ENCODE data around the gene HCRT. TPM values are rescaled to one million over a fixed set of nuclear protein-coding genes. Genes with fewer than 3 reads are reported as not detected.

The HCRT gene
- polyA plus RNA-seq, 1 donor from 2014 or later: not detected

- Histone ChIP-seq H3K9ac (ENCODE audit: low read length) (no peak overlapping the region), H3K27ac (ENCODE audit: low read length) (no peak overlapping the region), H3K79me2 (replicated peaks; ENCODE audit: insufficient read depth, low read length) (no peaks in the 10 kb centered on the region), H3K4me2 (ENCODE audit: low read length) (no peak overlapping the region), H2AFZ (ENCODE audit: low read depth, low read length) (no peak overlapping the region), H3K9me2 (ENCODE audit: insufficient read depth, low read length) (no peaks in the 10 kb centered on the region), H3K36me3 (ENCODE audit: insufficient read depth, low read length) (no peaks in the 10 kb centered on the region), H4K20me1 (ENCODE audit: insufficient read depth) (no peaks in the 10 kb centered on the region), H3F3A (ENCODE audit: insufficient read depth, low read length, poor library complexity, severe bottlenecking) (no peaks in the 10 kb centered on the region), H3K9me3 (ENCODE audit: low read length) (no peaks in the 10 kb centered on the region), H3K27me3 (ENCODE audit: insufficient read depth, low read depth, low read length) (no peaks in the 10 kb centered on the region), H3K4me3 (ENCODE audit: low read length) (no peak overlapping the region)
- no peak for TF ChIP-seq EZH2 (IDR thresholded peaks at IDR 0.05; ENCODE audit: borderline replicate concordance, insufficient read depth, low read length, poor library complexity, severe bottlenecking)
- TF ChIP-seq MXI1 (conservative IDR thresholded peaks at IDR 0.05; ENCODE audit: poor library complexity, severe bottlenecking): no peak
- no peak for TF ChIP-seq TAF1 (IDR thresholded peaks at IDR 0.05; ENCODE audit: low read depth)
- no peak for TF ChIP-seq SMC3 (conservative IDR thresholded peaks at IDR 0.05; ENCODE audit: poor library complexity)
- TF ChIP-seq CTCF (IDR thresholded peaks at IDR 0.05; ENCODE audit: poor library complexity, severe bottlenecking): no peak
- TF ChIP-seq, protein P1, sequence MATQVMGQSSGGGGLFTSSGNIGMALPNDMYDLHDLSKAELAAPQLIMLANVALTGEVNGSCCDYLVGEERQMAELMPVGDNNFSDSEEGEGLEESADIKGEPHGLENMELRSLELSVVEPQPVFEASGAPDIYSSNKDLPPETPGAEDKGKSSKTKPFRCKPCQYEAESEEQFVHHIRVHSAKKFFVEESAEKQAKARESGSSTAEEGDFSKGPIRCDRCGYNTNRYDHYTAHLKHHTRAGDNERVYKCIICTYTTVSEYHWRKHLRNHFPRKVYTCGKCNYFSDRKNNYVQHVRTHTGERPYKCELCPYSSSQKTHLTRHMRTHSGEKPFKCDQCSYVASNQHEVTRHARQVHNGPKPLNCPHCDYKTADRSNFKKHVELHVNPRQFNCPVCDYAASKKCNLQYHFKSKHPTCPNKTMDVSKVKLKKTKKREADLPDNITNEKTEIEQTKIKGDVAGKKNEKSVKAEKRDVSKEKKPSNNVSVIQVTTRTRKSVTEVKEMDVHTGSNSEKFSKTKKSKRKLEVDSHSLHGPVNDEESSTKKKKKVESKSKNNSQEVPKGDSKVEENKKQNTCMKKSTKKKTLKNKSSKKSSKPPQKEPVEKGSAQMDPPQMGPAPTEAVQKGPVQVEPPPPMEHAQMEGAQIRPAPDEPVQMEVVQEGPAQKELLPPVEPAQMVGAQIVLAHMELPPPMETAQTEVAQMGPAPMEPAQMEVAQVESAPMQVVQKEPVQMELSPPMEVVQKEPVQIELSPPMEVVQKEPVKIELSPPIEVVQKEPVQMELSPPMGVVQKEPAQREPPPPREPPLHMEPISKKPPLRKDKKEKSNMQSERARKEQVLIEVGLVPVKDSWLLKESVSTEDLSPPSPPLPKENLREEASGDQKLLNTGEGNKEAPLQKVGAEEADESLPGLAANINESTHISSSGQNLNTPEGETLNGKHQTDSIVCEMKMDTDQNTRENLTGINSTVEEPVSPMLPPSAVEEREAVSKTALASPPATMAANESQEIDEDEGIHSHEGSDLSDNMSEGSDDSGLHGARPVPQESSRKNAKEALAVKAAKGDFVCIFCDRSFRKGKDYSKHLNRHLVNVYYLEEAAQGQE (IDR thresholded peaks at IDR 0.05; ENCODE audit: borderline replicate concordance): no peak
- no peak for TF ChIP-seq POLR2AphosphoS5 (IDR thresholded peaks at IDR 0.05)
- no peak for TF ChIP-seq RAD21 (conservative IDR thresholded peaks at IDR 0.05)
- TF ChIP-seq EP300 (conservative IDR thresholded peaks at IDR 0.05; ENCODE audit: poor library complexity, severe bottlenecking): no peak
These were observed 49.3 kb downstream of the HCRT start for GRCh38 chr17:42135664-42136653.

DNA sequence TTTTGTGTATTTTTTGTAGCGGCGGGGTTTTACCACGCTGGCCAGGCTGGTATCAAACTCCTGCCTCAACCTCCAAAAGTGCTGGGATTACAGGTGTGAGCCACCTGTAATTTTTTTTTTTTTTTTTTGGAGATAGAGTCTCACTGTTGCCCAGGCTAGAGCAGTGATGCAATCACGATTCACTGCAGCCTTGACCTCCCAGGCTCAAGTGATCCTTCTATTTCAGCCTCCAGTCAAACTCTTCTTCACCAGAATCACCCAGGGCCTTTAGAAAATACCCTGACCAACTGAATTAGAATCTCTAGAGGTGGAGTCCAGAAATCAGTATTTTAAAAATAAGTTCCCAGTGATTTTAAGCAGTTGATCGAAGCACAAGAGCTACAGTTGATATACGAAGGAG lies 50.1 kb downstream of the HCRT start:
- Histone ChIP-seq H3K27me3 (ENCODE audit: insufficient read depth, low read depth, low read length) (no peaks in the 10 kb centered on the region), H3K36me3 (ENCODE audit: insufficient read depth, low read length) (no peaks in the 10 kb centered on the region), H3K9me2 (ENCODE audit: insufficient read depth, low read length) (no peaks in the 10 kb centered on the region), H3K4me3 (ENCODE audit: low read length) (no peak overlapping the region), H3K79me2 (replicated peaks; ENCODE audit: insufficient read depth, low read length) (no peaks in the 10 kb centered on the region), H4K20me1 (ENCODE audit: insufficient read depth) (no peaks in the 10 kb centered on the region), H3K9me3 (ENCODE audit: low read length) (no peaks in the 10 kb centered on the region), H3K9ac (ENCODE audit: low read length) (no peak overlapping the region), H3F3A (ENCODE audit: insufficient read depth, low read length, poor library complexity, severe bottlenecking) (no peaks in the 10 kb centered on the region), H3K27ac (ENCODE audit: low read length) (no peak overlapping the region), H2AFZ (ENCODE audit: low read depth, low read length) (no peak overlapping the region), H3K4me2 (ENCODE audit: low read length) (no peak overlapping the region)
- TF ChIP-seq, protein P1 (IDR thresholded peaks at IDR 0.05; ENCODE audit: borderline replicate concordance): no peak

All from neural cell (in vitro differentiated cells).